ENCODE data around the gene RNF141.
A peak's percentile ranks its signal among the peaks of the same experiment; 100 is the strongest.

RNF141 gene

GRCh38 chr11:10561043-10561818 lies 20.2 kb upstream of the RNF141 start:
- DNase-seq (ENCODE audit: low spot score): no peak

- no peak for DNase-seq (ENCODE audit: low spot score)
Observed at GRCh38 chr11:10558288-10558687, 17.3 kb upstream of the RNF141 start.

GRCh38 chr11:10556590-10556989 lies 15.6 kb upstream of the RNF141 start:
- no peak for DNase-seq (ENCODE audit: low spot score)

GRCh38 chr11:10551845-10552352 lies 10.9 kb upstream of the RNF141 start:
- DNase-seq (ENCODE audit: low spot score): no peak

GRCh38 chr11:10551290-10551592 lies 10.3 kb upstream of the RNF141 start:
- no peak for DNase-seq (ENCODE audit: low spot score)

- no peak for DNase-seq (ENCODE audit: low spot score)
Observed at GRCh38 chr11:10550503-10551289, 9.7 kb upstream of the RNF141 start.

- DNase-seq (ENCODE audit: low spot score): no peak
Observed at GRCh38 chr11:10544491-10545465, 3.8 kb upstream of the RNF141 start.

GRCh38 chr11:10543782-10544181 lies 2.8 kb upstream of the RNF141 start:
- no peak for DNase-seq (ENCODE audit: low spot score)

- DNase-seq (ENCODE audit: low spot score): no peak
Observed at GRCh38 chr11:10542776-10543175, 1.8 kb upstream of the RNF141 start.

GRCh38 chr11:10541561-10541930 lies 559 bp upstream of the RNF141 start:
- DNase-seq (ENCODE audit: low spot score): no peak

GRCh38 chr11:10540546-10540914 lies 457 bp downstream of the RNF141 start:
- no peak for DNase-seq (ENCODE audit: low spot score)

GRCh38 chr11:10539339-10539738 lies 1.6 kb downstream of the RNF141 start:
- no peak for DNase-seq (ENCODE audit: low spot score)

- no peak for DNase-seq (ENCODE audit: low spot score)
Observed at GRCh38 chr11:10538924-10539323, 2.1 kb downstream of the RNF141 start.

GRCh38 chr11:10537600-10537999 lies 3.4 kb downstream of the RNF141 start:
- DNase-seq (ENCODE audit: low spot score): no peak

- DNase-seq (ENCODE audit: low spot score): no peak
Observed at GRCh38 chr11:10534316-10534715, 6.7 kb downstream of the RNF141 start.

GRCh38 chr11:10533323-10533722 lies 7.7 kb downstream of the RNF141 start:
- DNase-seq (ENCODE audit: low spot score): no peak

GRCh38 chr11:10532526-10532925 lies 8.5 kb downstream of the RNF141 start:
- no peak for DNase-seq (ENCODE audit: low spot score)

- DNase-seq (ENCODE audit: low spot score): no peak
Observed at GRCh38 chr11:10529279-10529678, 11.7 kb downstream of the RNF141 start.

- DNase-seq (ENCODE audit: low spot score): no peak
Observed at GRCh38 chr11:10528121-10528520, 12.9 kb downstream of the RNF141 start.

- peak; percentile 4 for DNase-seq (ENCODE audit: low spot score)
Observed at GRCh38 chr11:10526974-10527918, 13.7 kb downstream of the RNF141 start.

- DNase-seq (ENCODE audit: low spot score): no peak
Observed at GRCh38 chr11:10524471-10524870, 16.5 kb downstream of the RNF141 start.
